ENCODE results near the gene ZNF90. TPM values are rescaled to one million over a fixed set of nuclear protein-coding genes. Genes with fewer than 3 reads are reported as not detected.
"Not testable (repeated sequence)": the region's sequence is repeated elsewhere in the genome, so short reads cannot be mapped to it uniquely, and the experiment has no call there.

Gene ZNF90
- total RNA-seq, 2 donors from 2014 or later: 113 to 174 TPM

GRCh38 chr19:20124879-20125278 lies 47.1 kb downstream of the ZNF90 start:
- WGBS, 2 experiments (ENCODE audit: insufficient coverage in 1 of 2, insufficient read length in 1 of 2): 97 to 98% methylated on average over 21 to 23 of the region's 23 CpGs
- Histone ChIP-seq H3K27me3 (ENCODE audit: control insufficient read depth, insufficient read depth, low read length, poor library complexity, severe bottlenecking) (no peaks in the 10 kb centered on the region), H3K4me3 (ENCODE audit: low read length) (peak overlapping the region; percentile 21), H3K9ac (ENCODE audit: extremely low read depth, low read length, poor library complexity, severe bottlenecking) (no peak overlapping the region), H3K27ac (ENCODE audit: low read depth, low read length) (no peak overlapping the region), H3K9me3 (ENCODE audit: control insufficient read depth, low read length) (peaks cover 91% of the 10 kb centered on the region), H3K4me1 (ENCODE audit: control insufficient read depth, insufficient read depth, low read length) (no peaks in the 10 kb centered on the region), H3K36me3 (ENCODE audit: control insufficient read depth, insufficient read depth, low read length) (peaks cover 99% of the 10 kb centered on the region)
- no peak for DNase-seq
- Mint-ChIP-seq H3K27me3 (ENCODE audit: insufficient read depth) (no peaks in the 10 kb centered on the region), H3K27ac (no peak overlapping the region), H3K36me3 (ENCODE audit: low read depth) (peaks cover 86% of the 10 kb centered on the region), H3K9me3 (peaks cover 44% of the 10 kb centered on the region), H3K4me3 (no peak overlapping the region), H3K4me1 (no peaks in the 10 kb centered on the region)
- TF ChIP-seq CTCF (conservative IDR thresholded peaks at IDR 0.05): no peak

DNA sequence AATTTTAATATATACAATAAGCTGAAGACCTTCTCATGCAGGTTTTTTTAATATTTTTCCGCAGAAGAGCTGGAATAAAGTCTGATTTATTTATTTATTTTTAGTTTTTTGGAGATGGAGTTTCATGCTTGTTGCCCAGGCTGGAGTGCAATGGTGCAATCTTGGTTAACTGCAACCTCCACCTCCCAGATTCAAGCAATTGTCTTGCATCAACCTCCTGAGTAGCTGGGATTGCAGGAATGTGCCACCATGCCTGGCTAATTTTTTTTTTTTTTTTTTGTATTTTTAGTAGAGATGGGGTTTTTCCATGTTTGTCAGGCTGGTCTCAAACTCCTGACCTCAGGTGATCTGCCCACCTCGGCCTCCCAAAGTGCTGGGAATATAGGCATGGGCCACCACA lies 55.1 kb downstream of the ZNF90 start:
- Histone ChIP-seq H3K36me3 (ENCODE audit: control insufficient read depth, insufficient read depth, low read length) (peaks cover 33% of the 10 kb centered on the region), H3K9me3 (ENCODE audit: control insufficient read depth, low read length) (peaks cover 29% of the 10 kb centered on the region)
- H3K27me3 ChIP-seq (ENCODE audit: control insufficient read depth, insufficient read depth, low read length, poor library complexity, severe bottlenecking); H3K9ac ChIP-seq (ENCODE audit: extremely low read depth, low read length, poor library complexity, severe bottlenecking); H3K27me3 Mint-ChIP-seq (ENCODE audit: insufficient read depth); H3K4me3 ChIP-seq (ENCODE audit: low read length); H3K4me3 Mint-ChIP-seq; H3K4me1 ChIP-seq (ENCODE audit: control insufficient read depth, insufficient read depth, low read length); DNase-seq; H3K27ac ChIP-seq (ENCODE audit: low read depth, low read length): not testable (repeated sequence)
- Mint-ChIP-seq H3K9me3 (peaks cover 17% of the 10 kb centered on the region), H3K4me1 (peaks cover 14% of the 10 kb centered on the region), H3K36me3 (ENCODE audit: low read depth) (peaks cover 41% of the 10 kb centered on the region), H3K27ac (peak overlapping the region; percentile 61)
- WGBS, 2 experiments (ENCODE audit: insufficient coverage in 1 of 2, insufficient read length in 1 of 2): 70 to 95% methylated on average over 1 to 2 of the region's 2 CpGs

DNA sequence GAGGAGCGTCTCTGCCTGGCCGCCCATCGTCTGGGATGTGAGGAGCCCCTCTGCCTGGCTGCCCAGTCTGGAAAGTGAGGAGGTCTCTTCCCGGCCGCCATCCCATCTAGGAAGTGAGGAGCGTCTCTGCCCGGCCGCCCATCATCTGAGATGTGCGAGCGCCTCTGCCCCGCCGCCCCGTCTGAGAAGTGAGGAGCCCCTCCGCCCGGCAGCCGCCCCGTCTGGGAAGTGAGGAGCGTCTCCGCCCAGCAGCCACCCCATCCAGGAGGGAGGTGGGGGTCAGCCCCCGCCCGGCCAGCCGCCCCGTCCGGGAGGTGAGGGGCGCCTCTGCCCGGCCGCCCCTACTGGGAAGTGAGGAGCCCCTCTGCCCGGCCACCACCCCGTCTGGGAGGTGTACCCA lies 59.9 kb downstream of the ZNF90 start:
- not testable (repeated sequence) for H3K27ac ChIP-seq (ENCODE audit: low read depth, low read length); H3K4me3 ChIP-seq (ENCODE audit: low read length); H3K36me3 ChIP-seq (ENCODE audit: control insufficient read depth, insufficient read depth, low read length); H3K9ac ChIP-seq (ENCODE audit: extremely low read depth, low read length, poor library complexity, severe bottlenecking); H3K27me3 ChIP-seq (ENCODE audit: control insufficient read depth, insufficient read depth, low read length, poor library complexity, severe bottlenecking); H3K4me3 Mint-ChIP-seq; H3K27me3 Mint-ChIP-seq (ENCODE audit: insufficient read depth); H3K27ac Mint-ChIP-seq; DNase-seq; H3K4me1 ChIP-seq (ENCODE audit: control insufficient read depth, insufficient read depth, low read length)
- 89 to 91% methylated on average over 7 to 15 of the region's 29 CpGs for WGBS, 2 experiments (ENCODE audit: insufficient coverage in 1 of 2, insufficient read length in 1 of 2)
- H3K9me3 ChIP-seq (ENCODE audit: control insufficient read depth, low read length): peaks cover 20% of the 10 kb centered on the region
- H3K4me1 Mint-ChIP-seq: peaks cover 14% of the 10 kb centered on the region
- H3K9me3 Mint-ChIP-seq: peaks cover 23% of the 10 kb centered on the region
- H3K36me3 Mint-ChIP-seq (ENCODE audit: low read depth): peaks cover 13% of the 10 kb centered on the region

- DNase-seq: no peak
Measured at GRCh38 chr19:20151617-20152145, 73.9 kb downstream of the ZNF90 start.

GRCh38 chr19:20152506-20152905 lies 74.7 kb downstream of the ZNF90 start:
- H3K27me3 ChIP-seq (ENCODE audit: control insufficient read depth, insufficient read depth, low read length, poor library complexity, severe bottlenecking); H3K27ac Mint-ChIP-seq; H3K4me3 Mint-ChIP-seq; H3K36me3 Mint-ChIP-seq (ENCODE audit: low read depth); H3K36me3 ChIP-seq (ENCODE audit: control insufficient read depth, insufficient read depth, low read length); H3K9ac ChIP-seq (ENCODE audit: extremely low read depth, low read length, poor library complexity, severe bottlenecking); H3K4me3 ChIP-seq (ENCODE audit: low read length); DNase-seq; H3K4me1 ChIP-seq (ENCODE audit: control insufficient read depth, insufficient read depth, low read length); H3K27me3 Mint-ChIP-seq (ENCODE audit: insufficient read depth); H3K27ac ChIP-seq (ENCODE audit: low read depth, low read length); H3K9me3 ChIP-seq (ENCODE audit: control insufficient read depth, low read length): not testable (repeated sequence)
- H3K4me1 Mint-ChIP-seq: peaks cover 19% of the 10 kb centered on the region
- WGBS, 2 experiments (ENCODE audit: insufficient coverage in 1 of 2, insufficient read length in 1 of 2): 60 to 61% methylated on average over 1 to 12 of the region's 15 CpGs
- peaks cover 23% of the 10 kb centered on the region for H3K9me3 Mint-ChIP-seq

More at GRCh38 chr19:20151617-20152145, 73.9 kb downstream of the ZNF90 start:
- H3K9me3 Mint-ChIP-seq: peaks cover 26% of the 10 kb centered on the region
- Histone ChIP-seq H3K4me3 (ENCODE audit: low read length) (peak overlapping the region; percentile 23), H3K9me3 (ENCODE audit: control insufficient read depth, low read length) (peaks cover 9% of the 10 kb centered on the region), H3K27me3 (ENCODE audit: control insufficient read depth, insufficient read depth, low read length, poor library complexity, severe bottlenecking) (no peaks in the 10 kb centered on the region), H3K9ac (ENCODE audit: extremely low read depth, low read length, poor library complexity, severe bottlenecking) (no peak overlapping the region), H3K4me1 (ENCODE audit: control insufficient read depth, insufficient read depth, low read length) (no peaks in the 10 kb centered on the region), H3K36me3 (ENCODE audit: control insufficient read depth, insufficient read depth, low read length) (no peaks in the 10 kb centered on the region), H3K27ac (ENCODE audit: low read depth, low read length) (peak overlapping the region; percentile 32)
- peaks cover 17% of the 10 kb centered on the region for H3K4me1 Mint-ChIP-seq
- WGBS, 2 experiments (ENCODE audit: insufficient coverage in 1 of 2, insufficient read length in 1 of 2): 91 to 93% methylated on average over 7 to 11 of the region's 12 CpGs
- no peak for TF ChIP-seq CTCF (conservative IDR thresholded peaks at IDR 0.05)
- H3K27me3 Mint-ChIP-seq (ENCODE audit: insufficient read depth): peaks cover 7% of the 10 kb centered on the region
- peak overlapping the region; percentile 82 for H3K27ac Mint-ChIP-seq
- H3K4me3 Mint-ChIP-seq: no peak overlapping the region
- H3K36me3 Mint-ChIP-seq (ENCODE audit: low read depth): no peaks in the 10 kb centered on the region
